ENCODE measurements around the gene ELF1. TPM values are rescaled to one million over a fixed set of nuclear protein-coding genes. Genes with fewer than 3 reads are reported as not detected.

ELF1 gene
- total RNA-seq, 1 experiment from 2014 or later = 18.7 TPM

DNA sequence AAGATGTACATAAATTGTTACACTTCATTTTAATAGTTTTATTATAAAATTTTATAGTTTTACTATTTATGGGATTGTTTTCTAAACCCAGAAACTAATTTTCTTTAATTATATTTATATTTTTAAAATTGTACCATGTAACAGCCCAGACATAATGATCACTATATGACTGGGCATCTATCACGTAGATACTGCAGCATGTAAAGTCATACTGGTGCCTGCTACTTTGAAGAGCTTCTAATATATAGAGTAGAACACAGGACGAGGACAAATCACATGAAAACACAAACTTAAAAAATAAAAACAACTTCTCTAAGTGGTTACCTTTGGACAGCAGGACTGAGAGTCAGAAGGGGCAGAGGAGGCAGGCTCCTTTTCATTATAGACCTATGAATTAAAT lies 5.3 kb downstream of the ELF1 start (continued):
- TF ChIP-seq, protein P1, sequence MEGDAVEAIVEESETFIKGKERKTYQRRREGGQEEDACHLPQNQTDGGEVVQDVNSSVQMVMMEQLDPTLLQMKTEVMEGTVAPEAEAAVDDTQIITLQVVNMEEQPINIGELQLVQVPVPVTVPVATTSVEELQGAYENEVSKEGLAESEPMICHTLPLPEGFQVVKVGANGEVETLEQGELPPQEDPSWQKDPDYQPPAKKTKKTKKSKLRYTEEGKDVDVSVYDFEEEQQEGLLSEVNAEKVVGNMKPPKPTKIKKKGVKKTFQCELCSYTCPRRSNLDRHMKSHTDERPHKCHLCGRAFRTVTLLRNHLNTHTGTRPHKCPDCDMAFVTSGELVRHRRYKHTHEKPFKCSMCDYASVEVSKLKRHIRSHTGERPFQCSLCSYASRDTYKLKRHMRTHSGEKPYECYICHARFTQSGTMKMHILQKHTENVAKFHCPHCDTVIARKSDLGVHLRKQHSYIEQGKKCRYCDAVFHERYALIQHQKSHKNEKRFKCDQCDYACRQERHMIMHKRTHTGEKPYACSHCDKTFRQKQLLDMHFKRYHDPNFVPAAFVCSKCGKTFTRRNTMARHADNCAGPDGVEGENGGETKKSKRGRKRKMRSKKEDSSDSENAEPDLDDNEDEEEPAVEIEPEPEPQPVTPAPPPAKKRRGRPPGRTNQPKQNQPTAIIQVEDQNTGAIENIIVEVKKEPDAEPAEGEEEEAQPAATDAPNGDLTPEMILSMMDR (IDR thresholded peaks at IDR 0.05) = no peak
- TF ChIP-seq JUN (CRISPR knock-in tag; IDR thresholded peaks at IDR 0.05) (no peak), ZNF317 (CRISPR knock-in tag; IDR thresholded peaks at IDR 0.05; ENCODE audit: borderline replicate concordance, low read depth) (no peak), CBFB (CRISPR knock-in tag; IDR thresholded peaks at IDR 0.05; ENCODE audit: low read depth) (no peak), ZNF263 (CRISPR knock-in tag; IDR thresholded peaks at IDR 0.05; ENCODE audit: low read depth) (no peak), SMAD3 (CRISPR knock-in tag; IDR thresholded peaks at IDR 0.05; ENCODE audit: borderline replicate concordance) (no peak), ZNF219 (CRISPR knock-in tag; IDR thresholded peaks at IDR 0.05; ENCODE audit: borderline replicate concordance) (no peak), GRHL2 (CRISPR knock-in tag; IDR thresholded peaks at IDR 0.05; ENCODE audit: insufficient replicate concordance, severe bottlenecking) (no peak), SP1 (CRISPR knock-in tag; conservative IDR thresholded peaks at IDR 0.05) (no peak), TCF7 (CRISPR knock-in tag; IDR thresholded peaks at IDR 0.05; ENCODE audit: low read depth) (no peak)
- TF ChIP-seq, protein P2, sequence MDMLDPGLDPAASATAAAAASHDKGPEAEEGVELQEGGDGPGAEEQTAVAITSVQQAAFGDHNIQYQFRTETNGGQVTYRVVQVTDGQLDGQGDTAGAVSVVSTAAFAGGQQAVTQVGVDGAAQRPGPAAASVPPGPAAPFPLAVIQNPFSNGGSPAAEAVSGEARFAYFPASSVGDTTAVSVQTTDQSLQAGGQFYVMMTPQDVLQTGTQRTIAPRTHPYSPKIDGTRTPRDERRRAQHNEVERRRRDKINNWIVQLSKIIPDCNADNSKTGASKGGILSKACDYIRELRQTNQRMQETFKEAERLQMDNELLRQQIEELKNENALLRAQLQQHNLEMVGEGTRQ (CRISPR knock-in tag; IDR thresholded peaks at IDR 0.05) = no peak
- TF ChIP-seq, protein P3, sequence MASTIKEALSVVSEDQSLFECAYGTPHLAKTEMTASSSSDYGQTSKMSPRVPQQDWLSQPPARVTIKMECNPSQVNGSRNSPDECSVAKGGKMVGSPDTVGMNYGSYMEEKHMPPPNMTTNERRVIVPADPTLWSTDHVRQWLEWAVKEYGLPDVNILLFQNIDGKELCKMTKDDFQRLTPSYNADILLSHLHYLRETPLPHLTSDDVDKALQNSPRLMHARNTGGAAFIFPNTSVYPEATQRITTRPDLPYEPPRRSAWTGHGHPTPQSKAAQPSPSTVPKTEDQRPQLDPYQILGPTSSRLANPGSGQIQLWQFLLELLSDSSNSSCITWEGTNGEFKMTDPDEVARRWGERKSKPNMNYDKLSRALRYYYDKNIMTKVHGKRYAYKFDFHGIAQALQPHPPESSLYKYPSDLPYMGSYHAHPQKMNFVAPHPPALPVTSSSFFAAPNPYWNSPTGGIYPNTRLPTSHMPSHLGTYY (CRISPR knock-in tag; IDR thresholded peaks at IDR 0.05) = no peak

DNA sequence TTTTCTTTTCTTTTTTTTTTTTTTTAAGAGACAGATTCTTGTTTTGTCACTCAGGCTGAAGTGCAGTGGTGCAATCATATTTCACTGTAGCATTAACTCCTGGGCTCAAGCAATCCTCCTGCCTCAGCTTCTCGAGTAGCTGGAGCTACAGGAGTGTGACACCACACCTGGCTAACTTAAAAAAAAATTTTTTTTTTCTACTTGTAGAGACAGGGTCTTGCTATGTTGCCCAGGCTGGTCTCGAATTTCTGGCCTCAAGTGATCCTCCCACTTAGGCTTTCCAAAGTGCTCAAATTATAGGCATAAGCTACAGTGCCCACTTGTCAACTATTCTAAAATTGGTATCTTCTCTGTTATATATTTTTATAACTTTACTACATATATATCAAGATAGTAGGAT lies 6.6 kb downstream of the ELF1 start:
- Mint-ChIP-seq H3K27me3 (ENCODE audit: low read depth) (no peaks in the 10 kb centered on the region), H3K9me3 (no peaks in the 10 kb centered on the region), H3K4me3 (no peak overlapping the region), H3K27ac (no peak overlapping the region), H3K4me1 (peaks cover 42% of the 10 kb centered on the region), H3K36me3 (no peaks in the 10 kb centered on the region)
- ChIA-PET CTCF (interaction anchor here (1.1 to 1.7 kb wide), 2 partner anchors 20 to 38 kb away, joined by 3 to 13 read pairs; no protein-coding TSS in a partner anchor), POLR2A (interaction anchor here (1.7 kb wide), 1 partner anchor 48 kb away, joined by 4 read pairs; no protein-coding TSS in a partner anchor)
- no peak for DNase-seq (ENCODE audit: low spot score)
- no peak for ATAC-seq
- peak; percentile 25; the same call in 1 of the 2 replicates for TF ChIP-seq ZNF121 (CRISPR knock-in tag; IDR thresholded peaks at IDR 0.05)
- TF ChIP-seq, protein P4, sequence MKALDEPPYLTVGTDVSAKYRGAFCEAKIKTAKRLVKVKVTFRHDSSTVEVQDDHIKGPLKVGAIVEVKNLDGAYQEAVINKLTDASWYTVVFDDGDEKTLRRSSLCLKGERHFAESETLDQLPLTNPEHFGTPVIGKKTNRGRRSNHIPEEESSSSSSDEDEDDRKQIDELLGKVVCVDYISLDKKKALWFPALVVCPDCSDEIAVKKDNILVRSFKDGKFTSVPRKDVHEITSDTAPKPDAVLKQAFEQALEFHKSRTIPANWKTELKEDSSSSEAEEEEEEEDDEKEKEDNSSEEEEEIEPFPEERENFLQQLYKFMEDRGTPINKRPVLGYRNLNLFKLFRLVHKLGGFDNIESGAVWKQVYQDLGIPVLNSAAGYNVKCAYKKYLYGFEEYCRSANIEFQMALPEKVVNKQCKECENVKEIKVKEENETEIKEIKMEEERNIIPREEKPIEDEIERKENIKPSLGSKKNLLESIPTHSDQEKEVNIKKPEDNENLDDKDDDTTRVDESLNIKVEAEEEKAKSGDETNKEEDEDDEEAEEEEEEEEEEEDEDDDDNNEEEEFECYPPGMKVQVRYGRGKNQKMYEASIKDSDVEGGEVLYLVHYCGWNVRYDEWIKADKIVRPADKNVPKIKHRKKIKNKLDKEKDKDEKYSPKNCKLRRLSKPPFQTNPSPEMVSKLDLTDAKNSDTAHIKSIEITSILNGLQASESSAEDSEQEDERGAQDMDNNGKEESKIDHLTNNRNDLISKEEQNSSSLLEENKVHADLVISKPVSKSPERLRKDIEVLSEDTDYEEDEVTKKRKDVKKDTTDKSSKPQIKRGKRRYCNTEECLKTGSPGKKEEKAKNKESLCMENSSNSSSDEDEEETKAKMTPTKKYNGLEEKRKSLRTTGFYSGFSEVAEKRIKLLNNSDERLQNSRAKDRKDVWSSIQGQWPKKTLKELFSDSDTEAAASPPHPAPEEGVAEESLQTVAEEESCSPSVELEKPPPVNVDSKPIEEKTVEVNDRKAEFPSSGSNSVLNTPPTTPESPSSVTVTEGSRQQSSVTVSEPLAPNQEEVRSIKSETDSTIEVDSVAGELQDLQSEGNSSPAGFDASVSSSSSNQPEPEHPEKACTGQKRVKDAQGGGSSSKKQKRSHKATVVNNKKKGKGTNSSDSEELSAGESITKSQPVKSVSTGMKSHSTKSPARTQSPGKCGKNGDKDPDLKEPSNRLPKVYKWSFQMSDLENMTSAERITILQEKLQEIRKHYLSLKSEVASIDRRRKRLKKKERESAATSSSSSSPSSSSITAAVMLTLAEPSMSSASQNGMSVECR (CRISPR knock-in tag; IDR thresholded peaks at IDR 0.05; ENCODE audit: borderline replicate concordance) = no peak

DNA sequence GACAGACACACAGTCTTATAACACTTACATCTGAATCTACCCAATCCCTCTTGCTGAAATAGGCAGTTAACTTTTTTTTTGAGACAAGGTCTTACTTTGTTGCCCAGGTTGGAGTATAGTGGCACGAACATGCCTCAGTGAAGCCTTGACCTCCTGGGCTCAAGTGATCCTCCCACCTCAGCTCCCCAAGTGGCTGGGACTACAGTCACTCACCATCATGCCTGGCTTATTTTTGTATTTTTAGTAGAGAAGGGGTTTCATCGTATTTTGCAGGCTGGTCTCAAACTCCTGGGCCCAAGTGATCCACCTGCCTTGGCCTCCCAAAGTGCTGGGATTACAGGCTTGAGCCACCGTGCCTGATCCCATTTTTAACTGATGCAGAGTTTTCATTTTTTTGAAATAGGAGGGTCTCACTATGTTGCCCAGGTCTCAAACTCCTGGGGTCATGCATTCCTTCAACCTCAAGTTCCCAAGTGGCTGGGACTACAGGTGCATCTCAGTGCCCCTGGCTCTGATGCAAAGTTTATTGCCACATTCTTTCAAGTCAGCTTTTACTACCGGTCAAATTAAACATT lies 7.6 kb downstream of the ELF1 start:
- POLR2A ChIA-PET = no interaction called here
- CTCF ChIA-PET = interaction anchor here (1.7 kb wide), 1 partner anchor 37 kb away, joined by 13 read pairs; no protein-coding TSS in a partner anchor
- TF ChIP-seq GABPB1 (CRISPR knock-in tag; IDR thresholded peaks at IDR 0.05) (no peak), ZNF121 (CRISPR knock-in tag; IDR thresholded peaks at IDR 0.05) (no peak), GRHL2 (CRISPR knock-in tag; IDR thresholded peaks at IDR 0.05; ENCODE audit: insufficient replicate concordance, severe bottlenecking) (no peak), FOXP1 (CRISPR knock-in tag; IDR thresholded peaks at IDR 0.05; ENCODE audit: borderline replicate concordance) (no peak), JUN (CRISPR knock-in tag; IDR thresholded peaks at IDR 0.05) (no peak), ZNF232 (CRISPR knock-in tag; IDR thresholded peaks at IDR 0.05) (no peak), GTF2I (CRISPR knock-in tag; conservative IDR thresholded peaks at IDR 0.05) (no peak)
- TF ChIP-seq, protein P5, sequence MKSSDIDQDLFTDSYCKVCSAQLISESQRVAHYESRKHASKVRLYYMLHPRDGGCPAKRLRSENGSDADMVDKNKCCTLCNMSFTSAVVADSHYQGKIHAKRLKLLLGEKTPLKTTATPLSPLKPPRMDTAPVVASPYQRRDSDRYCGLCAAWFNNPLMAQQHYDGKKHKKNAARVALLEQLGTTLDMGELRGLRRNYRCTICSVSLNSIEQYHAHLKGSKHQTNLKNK (CRISPR knock-in tag; IDR thresholded peaks at IDR 0.05) = no peak
- TF ChIP-seq, protein P6, sequence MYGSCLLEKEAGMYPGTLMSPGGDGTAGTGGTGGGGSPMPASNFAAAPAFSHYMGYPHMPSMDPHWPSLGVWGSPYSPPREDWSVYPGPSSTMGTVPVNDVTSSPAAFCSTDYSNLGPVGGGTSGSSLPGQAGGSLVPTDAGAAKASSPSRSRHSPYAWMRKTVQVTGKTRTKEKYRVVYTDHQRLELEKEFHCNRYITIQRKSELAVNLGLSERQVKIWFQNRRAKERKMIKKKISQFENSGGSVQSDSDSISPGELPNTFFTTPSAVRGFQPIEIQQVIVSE (CRISPR knock-in tag; IDR thresholded peaks at IDR 0.05; ENCODE audit: borderline replicate concordance) = no peak
- TF ChIP-seq, protein P7, sequence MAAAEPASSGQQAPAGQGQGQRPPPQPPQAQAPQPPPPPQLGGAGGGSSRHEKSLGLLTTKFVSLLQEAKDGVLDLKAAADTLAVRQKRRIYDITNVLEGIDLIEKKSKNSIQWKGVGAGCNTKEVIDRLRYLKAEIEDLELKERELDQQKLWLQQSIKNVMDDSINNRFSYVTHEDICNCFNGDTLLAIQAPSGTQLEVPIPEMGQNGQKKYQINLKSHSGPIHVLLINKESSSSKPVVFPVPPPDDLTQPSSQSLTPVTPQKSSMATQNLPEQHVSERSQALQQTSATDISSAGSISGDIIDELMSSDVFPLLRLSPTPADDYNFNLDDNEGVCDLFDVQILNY (CRISPR knock-in tag; IDR thresholded peaks at IDR 0.05) = no peak

More for the DNA sequence above, 7.6 kb downstream of the ELF1 start:
- no peak overlapping the region for H3K4me3 Mint-ChIP-seq
- no peak for DNase-seq (ENCODE audit: low spot score)
- peaks cover 43% of the 10 kb centered on the region for H3K4me1 Mint-ChIP-seq
- H3K36me3 Mint-ChIP-seq = no peaks in the 10 kb centered on the region
- no peak for ATAC-seq
- no peaks in the 10 kb centered on the region for H3K27me3 Mint-ChIP-seq (ENCODE audit: low read depth)
- H3K27ac Mint-ChIP-seq = no peak overlapping the region
- H3K9me3 Mint-ChIP-seq = no peaks in the 10 kb centered on the region

All from WTC11 (cell line).